CD4-positive, alpha-beta T cell treated with Interleukin-6 at 100 ng/mL for 8 hours (primary cell): ENCODE data around the gene OR4F6.

Experiments used
- DNase-seq: peaks from one replicate; pipeline ENCODE4 v3.0.0-alpha.2; 2020; ENCODE audit warnings: mixed read lengths, low spot score

The OR4F6 gene

GRCh38 chr15:101804941-101805340 is 1.6 kb downstream of the OR4F6 start:
- DNase-seq: no peak

- DNase-seq: no peak
Measured at GRCh38 chr15:101805605-101806345, 2.5 kb downstream of the OR4F6 start.

DNA sequence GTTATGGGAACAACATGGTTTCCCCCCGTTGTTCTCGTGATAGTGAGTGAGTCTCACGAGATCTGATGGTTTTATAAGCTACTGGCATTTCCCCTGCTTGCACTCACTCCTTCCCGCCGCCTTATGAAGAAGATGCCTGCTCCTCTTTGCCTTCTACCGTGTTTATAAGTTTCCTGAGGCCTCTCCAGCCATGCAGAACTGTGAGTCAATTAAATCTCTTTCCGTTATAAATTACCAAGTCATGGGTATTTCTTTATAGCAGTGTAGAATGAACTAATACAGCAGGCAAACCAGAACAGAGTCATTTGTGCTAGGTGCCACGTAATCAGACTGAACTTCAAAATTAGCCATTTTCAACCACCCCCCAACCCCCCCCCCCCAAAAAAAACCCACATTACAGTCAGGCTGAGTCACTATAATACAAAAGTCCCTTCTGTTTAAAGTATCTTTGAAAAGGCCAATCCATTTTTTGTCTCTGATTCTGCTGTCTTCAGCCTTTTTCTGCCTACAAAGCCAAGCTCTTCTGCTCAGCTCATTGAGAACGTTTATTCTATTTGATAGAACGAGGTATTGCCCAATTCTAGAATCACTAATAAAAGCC is 4.1 kb downstream of the OR4F6 start:
- no peak for DNase-seq

DNA sequence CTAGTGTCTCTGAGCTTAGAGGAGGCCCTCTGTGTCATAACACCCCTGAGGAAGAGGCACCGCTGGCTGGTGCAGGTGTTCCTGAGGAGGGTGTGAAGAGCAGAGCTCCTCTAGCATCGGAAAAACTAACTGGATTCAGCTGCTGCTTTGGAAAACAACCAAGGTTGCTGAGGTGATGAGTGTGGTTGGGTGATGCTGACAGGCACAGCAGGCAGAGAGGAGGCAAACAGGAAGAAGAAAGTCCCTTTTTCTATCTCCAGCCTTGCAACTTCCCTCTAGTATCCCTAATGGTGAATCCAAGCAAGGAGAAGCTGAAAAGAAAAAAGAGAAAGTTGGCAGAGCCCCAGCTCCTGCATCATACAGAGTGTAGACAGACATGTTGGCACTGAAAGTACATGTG is 4.9 kb downstream of the OR4F6 start:
- no peak for DNase-seq

GRCh38 chr15:101810456-101810855 is 7.1 kb downstream of the OR4F6 start:
- DNase-seq: no peak

GRCh38 chr15:101810876-101811275 is 7.6 kb downstream of the OR4F6 start:
- DNase-seq: no peak

DNA sequence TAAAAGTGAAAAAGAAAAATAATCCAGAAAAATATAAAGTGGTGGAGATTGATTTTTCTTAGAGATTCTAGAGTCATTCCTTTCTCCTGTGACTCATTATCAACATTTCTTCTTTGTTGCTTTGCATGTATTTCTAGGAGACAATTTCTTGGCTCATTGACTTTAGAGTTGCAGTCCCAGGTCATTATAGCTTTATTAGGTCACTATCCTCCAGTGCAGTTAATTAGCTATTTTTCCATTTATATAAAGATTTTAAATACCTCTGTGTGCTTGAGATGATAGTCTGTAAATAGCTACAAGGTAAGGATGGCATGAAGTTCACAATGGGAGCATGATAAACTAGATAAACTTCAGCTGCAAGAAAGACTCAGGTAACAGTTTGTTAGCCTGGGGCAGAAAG is 8.6 kb downstream of the OR4F6 start, which contains the start of gene OR4F15:
OR4F15 (plus strand) TSS at position 301 of the 400 bp plus-strand sequence. CDS start 5,985 bp downstream, outside the sequence.
- no peak for DNase-seq

DNA sequence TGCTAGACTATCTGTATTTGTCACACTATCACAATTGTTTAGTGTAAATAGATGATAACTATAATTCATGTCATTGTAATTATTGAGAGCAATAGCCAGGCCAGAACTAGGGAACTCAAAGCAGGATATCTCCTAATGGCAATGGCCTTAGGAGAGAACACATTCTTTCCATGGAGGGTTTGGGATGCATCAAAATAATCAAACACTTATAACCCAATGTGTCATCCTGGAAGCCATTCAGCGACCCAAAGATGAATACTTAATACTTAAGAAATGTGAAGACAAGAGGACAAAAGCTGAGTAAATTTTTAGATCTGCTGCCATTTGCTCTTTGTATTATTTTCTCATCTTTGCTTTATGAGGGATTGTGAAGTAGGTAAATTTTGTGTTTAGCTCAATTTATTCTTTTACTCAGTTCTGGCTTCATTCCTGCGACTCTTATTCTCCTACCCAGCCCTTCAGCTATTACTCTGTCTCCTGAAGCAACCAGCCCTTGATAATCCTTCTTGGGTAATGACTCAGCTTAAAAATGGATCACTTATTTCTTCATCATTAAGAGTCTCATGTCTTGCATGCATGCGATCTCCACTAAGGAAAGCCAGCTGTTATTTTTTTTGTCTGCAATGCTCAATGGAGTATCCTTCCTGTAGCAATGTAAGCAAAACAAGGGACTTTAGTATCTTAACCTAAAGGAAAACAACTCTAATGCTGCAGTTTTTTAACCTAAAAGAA is 10.7 kb downstream of the OR4F6 start:
- DNase-seq: no peak

DNA sequence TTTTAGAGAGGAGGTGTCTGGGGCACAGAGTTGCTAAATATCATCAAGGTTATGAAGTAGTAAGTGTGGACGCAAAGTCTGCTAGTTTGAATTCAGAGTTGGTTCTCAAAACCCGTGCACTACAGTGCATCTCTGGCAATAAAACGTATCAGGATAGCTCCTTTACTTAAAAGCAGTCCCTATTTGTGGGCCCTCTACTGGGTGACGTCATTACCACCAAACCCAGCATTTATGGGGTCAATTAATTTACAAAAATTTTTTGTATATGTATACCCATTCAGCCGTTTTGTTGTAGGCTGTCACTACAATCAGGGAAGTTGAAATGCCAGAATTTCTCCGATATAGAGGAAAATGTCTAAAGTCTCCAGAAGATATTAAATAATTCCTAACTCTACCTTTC is 17.5 kb downstream of the OR4F6 start:
- no peak for DNase-seq

GRCh38 chr15:101827257-101827656 is 23.9 kb downstream of the OR4F6 start:
- no peak for DNase-seq

- no peak for DNase-seq
Measured at GRCh38 chr15:101828774-101829173, 25.5 kb downstream of the OR4F6 start.

DNA sequence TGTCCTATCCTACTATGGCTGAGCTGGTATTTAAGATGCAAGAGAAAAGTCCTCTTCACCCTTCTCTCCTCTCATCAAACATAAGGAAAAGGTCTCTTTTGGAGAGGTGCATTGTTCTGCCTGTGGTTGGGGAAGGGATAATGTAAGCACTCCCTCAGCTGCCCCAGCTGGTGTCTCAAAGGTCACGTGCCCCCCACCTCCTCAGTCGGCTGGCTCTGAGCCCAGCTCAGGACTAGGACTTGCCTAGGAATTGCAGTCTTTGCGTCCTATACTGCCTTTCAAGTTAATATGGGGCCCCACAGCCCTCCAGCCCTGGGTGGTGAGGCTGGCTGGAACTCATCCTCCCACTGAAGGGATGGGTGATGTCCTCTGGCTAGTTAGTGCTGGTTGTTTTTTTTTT is 38.3 kb downstream of the OR4F6 start:
- DNase-seq: no peak

- no peak for DNase-seq
Measured at GRCh38 chr15:101844916-101845315, 41.6 kb downstream of the OR4F6 start.

GRCh38 chr15:101852356-101852755 is 49.0 kb downstream of the OR4F6 start:
- DNase-seq: no peak
